Measurements from ENCODE around the gene LRP3.
"Not testable (repeated sequence)": the region's sequence is repeated elsewhere in the genome, so short reads cannot be mapped to it uniquely, and the experiment has no call there.

The LRP3 gene

DNA sequence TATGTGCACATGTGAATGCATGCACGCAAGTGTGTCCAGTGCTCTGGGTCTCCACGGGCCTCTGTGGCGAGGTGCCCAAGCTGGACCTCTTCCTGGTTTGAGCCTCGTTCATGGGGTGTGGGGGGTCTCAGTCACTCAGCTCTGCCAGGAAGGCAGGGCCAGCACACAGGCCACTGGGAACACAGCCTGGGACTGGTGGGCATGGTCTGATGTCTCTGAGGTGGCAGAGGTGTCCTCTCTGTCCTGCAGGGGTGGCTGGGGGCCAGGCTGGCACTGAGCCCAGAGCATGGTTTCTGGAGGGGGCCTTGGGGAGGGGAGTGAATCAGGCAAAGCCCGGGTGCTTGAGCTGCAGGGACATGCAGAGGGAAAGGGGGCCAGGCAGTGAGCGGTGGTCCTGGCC is 9.4 kb downstream of the LRP3 start:
- DNase-seq, result no peak

DNA sequence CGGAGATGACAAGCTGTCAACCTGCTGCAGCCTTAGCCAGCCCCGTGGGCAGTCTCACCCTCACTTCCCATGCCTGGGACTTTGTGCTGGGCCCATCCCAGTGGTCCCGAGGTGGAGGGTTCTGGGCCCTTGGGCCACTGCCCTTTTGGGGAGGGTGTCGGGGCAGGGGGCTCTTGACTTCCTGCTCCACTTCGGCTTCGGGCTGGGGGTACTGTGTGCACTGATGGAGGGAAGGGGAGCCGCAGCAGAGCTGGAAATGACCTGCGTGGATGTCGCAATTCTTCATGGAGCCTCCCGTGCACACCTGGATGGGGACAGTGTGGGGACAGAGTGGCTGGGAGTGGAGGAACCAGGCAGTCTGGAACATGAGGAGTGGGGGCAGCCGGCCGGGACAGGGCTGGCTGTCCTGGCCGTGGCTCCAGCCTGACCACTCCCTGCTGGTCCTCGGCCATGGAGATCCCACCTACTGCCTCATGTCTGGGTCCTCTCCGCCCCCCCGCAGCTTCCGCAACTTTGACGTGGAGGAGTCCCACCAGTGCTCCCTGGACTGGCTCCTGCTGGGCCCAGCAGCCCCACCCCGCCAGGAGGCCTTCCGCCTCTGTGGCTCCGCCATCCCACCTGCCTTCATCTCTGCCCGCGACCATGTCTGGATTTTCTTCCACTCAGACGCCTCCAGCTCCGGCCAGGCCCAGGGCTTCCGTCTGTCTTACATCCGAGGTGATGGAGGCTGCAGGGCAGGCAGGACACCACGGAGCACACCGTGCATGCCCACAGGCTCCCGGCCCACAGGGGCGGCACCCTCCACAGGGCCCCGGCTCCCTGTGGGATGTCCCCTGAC is 10.2 kb downstream of the LRP3 start:
- DNase-seq, result no peak

DNA sequence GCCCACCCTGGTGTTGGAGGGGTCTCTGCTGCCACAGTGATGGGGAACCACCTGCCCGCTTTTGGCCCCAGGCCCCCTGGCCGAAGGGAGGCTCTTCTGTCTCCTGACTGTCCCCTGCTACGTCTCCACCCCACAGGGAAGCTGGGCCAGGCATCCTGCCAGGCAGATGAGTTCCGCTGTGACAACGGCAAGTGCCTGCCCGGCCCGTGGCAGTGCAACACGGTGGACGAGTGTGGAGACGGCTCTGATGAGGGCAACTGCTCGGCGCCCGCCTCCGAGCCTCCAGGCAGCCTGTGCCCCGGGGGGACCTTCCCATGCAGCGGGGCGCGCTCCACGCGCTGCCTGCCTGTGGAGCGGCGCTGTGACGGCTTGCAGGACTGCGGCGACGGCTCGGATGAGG is 11.0 kb downstream of the LRP3 start:
- no peak for DNase-seq

DNA sequence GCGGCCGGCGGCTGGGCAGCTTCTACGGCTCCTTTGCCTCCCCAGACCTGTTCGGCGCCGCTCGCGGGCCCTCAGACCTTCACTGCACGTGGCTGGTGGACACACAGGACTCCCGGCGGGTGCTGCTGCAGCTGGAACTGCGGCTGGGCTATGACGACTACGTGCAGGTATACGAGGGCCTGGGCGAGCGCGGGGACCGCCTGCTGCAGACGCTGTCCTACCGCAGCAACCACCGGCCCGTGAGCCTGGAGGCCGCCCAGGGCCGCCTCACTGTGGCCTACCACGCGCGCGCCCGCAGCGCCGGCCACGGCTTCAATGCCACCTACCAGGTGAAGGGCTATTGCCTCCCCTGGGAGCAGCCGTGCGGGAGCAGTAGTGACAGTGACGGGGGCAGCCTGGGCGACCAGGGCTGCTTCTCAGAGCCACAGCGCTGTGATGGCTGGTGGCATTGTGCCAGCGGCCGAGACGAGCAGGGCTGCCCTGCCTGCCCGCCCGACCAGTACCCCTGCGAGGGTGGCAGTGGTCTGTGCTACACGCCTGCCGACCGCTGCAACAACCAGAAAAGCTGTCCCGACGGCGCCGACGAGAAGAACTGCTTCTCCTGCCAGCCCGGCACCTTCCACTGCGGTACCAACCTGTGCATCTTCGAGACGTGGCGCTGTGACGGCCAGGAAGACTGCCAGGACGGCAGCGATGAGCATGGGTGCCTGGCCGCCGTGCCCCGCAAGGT is 11.6 kb downstream of the LRP3 start:
- DNase-seq, result no peak

DNA sequence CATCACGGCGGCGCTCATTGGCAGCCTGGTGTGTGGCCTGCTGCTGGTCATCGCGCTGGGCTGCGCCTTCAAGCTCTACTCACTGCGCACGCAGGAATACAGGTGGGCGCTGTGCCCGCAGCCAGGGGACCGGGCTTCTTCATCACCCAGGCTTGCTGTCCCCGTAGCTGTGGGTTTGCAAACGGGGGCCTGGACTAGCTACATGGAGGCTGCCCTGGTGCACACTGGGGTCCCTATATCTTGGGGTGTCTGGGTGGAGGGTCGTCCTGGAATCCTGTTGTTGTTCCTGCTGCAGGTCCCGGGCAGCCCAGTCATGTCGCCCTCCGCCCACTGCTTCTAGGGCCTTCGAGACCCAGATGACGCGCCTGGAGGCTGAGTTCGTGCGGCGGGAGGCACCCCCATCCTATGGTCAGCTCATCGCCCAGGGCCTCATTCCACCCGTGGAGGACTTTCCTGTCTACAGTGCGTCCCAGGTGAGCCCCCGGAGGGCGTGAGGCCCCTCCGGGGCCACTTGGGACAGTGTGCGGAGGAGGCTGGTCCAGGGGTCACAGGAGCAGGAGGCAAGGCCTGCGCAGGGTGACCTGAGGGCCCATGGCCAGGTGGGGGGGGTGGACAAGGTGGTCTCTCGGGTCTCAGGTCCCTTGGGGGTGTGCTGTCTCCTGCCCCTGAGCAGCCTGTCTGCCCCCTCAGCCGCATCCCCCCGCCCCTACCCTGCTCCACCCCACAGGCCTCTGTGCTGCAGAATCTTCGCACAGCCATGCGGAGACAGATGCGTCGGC is 12.3 kb downstream of the LRP3 start:
- no peak for DNase-seq

DNA sequence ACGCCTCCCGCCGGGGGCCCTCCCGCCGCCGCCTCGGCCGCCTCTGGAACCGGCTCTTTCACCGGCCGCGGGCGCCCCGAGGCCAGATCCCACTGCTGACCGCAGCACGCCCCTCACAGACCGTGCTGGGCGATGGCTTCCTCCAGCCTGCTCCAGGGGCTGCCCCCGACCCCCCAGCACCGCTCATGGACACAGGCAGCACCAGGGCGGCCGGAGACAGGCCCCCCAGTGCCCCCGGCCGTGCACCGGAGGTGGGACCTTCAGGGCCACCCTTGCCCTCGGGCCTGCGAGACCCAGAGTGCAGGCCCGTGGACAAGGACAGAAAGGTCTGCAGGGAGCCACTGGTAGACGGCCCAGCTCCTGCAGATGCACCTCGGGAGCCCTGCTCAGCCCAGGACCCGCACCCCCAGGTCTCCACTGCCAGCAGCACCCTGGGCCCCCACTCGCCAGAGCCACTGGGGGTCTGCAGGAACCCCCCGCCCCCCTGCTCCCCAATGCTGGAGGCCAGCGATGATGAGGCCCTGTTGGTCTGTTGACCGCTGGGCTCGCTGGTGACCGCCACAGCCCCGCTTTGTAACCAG is 13.0 kb downstream of the LRP3 start:
- no peak for DNase-seq

DNA sequence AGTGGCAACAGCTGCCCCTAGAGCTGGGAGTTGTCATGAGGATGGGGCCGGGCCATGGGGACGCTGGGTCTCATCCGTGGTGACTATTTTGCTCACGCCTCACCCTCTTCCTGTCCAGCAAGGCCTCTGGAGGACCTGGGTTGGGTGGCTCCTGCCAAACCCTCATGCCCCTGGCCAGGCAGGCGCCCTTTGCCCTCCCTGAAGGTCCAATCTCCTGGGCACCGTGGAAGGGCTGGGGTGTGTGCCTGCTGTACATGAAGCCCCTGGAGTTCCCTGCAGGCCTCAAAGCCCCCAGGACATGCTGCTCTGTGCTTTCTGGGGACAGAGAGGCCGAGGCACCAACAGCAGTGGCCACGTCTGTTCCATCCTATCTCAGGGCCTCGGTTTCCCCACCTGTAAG is 13.8 kb downstream of the LRP3 start:
- no peak for DNase-seq

DNA sequence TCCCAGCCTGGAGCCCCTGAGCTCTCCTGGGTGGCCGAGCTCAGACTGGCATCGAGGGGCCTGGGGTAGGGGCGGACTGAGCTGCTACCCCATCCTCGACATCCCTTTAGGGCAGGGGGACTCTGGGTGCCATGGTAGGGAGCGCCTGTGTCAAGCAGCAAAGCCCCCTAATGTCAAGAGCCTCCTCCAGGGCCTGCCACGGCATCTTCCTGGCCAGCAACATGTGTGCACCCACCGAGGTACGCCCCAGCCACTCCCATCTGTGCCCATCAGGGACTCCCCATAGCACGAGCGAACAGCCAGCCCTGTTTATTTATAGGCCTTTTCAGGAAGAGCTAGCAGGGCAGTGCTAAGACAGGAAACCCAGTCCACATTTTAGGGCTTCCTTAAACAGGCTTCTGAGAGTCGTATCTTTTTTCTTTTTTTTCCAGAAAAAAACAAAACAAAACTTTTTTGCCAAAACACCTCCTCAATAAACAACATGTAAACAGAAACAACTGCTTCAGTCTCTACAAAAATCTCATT is 14.3 kb downstream of the LRP3 start:
- DNase-seq, result no peak

DNA sequence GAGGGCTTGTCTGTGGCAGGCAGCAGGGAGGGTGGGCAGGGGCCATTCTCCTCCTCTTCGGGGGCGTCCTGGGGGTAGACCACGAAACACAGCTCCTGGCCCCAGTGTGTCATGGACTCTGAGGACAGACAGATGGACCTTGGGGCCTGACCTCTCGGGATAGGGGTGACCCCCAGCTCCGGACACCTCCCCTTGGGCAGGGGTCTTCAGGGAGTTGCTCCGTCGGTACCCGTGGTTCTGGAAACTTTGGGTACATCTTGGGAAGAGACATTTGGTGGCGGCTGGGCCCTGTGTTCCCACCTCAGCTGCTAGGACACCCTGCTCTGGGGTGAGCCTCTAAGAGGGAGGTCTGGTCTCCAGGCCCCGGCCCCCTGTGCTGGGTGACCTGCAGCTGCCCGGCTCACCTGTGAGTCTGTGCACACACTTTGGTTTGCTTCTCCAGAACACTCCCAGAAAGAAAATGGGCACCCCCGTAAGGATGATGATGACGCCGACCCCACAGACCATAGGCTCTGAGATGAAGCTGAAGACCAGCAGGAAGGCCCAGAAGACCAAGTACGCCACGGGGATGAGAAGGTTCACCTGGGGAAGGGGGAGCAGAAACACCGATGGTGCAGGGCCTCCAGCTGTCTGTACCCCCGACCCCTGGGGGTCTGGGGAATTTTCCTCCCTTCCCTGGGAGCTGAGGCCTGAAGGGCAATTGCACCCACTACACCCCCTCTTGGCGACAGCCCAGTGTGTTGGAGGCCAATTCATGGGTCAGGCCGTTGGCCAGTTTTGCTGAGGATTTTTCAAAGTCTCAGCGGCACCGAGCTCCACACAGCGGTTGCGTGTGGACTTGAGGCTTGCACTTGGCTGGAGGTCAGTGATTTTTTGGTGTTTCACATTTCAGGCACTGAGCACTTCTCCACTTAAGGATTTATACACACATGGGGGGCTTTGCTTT is 15.0 kb downstream of the LRP3 start:
- DNase-seq, result no peak

DNA sequence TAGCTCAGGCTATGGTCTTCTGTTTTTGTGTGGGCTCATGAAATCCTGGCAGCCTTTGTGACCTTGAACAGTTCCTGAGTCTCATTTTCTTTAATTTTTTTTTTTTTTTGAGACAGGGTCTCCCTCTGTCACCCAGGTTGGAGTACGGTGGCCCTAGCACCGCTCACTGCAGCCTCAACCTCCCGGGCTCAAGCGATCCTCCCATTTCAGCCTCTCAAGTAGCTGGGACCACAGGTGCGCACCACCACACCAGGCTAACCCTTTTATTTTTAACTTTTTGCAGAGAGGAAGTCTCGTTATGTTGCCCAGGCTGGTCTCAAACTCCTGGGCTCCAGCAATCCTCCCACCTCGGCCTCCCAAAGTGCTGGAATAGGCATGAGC is 15.7 kb downstream of the LRP3 start:
- DNase-seq, result not testable (repeated sequence)

DNA sequence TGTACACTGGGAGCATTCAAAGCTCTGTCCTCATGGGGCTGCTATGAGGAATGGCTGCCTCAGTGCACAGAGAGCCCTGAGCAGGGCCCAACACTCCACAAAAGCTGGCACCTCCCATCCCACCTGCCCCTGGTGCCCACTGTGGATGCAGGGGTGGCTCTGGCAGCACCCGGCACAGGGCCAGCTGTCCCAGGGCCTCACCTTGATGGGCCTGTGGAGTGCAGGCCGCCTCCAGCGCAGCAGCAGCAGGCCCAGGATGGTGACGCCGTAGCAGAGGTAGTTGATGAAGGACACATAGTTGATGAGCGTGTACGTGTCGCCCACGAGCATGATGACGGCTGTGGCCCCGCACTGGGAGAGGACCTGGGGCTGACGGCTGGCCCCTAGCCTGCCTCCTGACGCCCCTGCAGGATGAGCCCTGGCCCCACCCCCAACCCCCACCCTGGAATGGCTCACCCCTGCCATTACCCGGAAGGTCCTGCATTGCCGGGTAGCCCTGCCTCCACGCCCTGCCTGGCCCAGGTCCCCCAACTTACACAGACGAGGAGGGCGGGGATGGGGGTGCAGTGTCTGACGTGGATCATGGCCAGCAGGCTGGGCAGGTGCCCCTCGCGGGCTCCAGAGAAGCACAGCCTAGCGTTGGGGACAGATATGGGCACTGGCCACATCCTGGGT is 16.3 kb downstream of the LRP3 start:
- DNase-seq, result no peak

DNA sequence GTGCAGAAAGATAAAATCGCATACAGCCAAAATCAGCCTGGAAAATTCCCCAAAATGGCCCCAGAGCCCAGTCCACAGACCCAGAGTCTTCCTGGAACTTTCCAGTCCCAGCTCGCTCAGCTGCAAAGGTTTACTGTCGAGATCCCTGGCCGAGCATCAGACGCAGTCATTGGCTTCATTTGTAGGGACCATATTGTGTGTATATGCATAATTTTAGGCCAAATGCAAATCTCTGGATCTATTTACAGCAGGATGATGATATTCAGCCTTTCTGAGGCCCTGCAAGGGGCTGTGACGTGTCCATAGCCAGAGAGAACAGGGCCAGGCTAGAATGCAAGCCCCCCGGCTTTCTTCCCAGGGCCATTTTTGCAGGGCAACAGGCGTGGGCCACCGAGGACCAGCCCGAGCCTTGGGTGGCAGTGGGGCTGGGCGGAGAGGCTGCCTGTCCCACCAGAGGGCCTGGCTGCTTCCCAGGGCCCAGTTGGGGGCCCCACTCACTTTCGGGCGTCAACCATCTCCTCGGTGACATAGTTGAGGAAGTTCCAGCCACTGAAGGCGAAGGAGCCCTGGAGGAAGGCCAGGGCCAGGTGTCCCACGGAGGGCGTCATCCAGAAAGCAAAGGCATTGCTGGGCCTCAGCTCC is 17.8 kb downstream of the LRP3 start:
- no peak for DNase-seq

DNA sequence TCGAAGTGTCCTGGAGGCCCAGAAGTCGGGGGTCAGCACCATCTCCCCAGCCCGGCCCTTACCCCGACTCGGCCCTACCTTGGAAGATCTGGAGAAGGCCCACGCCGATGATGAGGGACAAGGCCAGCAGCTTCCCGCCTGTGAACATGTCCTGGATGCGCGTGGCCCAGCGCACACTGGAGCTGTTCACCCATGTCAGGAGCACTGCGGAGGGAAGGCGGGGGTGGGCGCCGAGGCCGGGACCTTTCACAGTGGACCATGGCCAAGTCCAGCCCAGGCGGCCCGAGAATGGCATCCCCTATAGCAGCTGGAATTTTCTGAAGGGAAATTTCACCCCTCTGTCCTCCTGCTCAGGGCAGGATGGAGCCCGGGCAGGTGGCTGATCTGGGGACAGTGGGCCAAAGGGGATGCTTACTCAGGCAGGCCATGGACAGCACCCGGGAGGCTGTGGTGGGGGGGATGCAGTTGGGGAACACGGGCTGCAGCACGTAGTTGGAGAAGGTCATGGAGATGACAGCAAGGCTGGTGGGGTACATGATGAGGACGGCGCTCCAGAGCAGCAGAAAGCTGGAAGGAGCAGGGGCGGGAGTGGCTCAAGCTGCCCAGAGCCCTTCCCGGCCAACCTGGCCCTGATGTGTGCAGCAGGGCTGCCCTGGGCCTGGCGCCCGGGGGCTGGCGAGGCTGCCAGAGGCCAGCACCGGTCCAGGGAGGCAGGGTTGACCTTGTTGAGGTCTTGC is 18.5 kb downstream of the LRP3 start:
- DNase-seq, result no peak

DNA sequence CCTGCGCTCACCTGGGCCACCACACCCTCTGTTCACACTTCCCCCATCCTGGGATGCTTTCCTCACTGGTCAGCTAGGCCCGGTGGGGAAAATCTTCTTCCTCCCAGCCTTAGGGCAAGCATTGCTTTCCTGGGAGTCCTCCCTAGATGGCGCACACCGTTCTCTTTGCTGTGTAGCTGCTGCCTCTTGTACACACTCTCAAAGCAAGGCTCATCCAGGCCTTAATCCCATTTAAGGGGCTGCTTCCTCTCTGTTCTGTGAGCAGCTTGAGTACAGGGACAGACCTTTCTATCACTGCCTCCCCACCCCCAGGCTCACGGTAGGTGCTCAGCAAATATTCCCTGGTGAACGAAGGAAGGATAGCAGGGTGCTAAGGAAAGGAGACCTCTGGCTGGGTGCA is 20.5 kb downstream of the LRP3 start:
- no peak for DNase-seq

DNA sequence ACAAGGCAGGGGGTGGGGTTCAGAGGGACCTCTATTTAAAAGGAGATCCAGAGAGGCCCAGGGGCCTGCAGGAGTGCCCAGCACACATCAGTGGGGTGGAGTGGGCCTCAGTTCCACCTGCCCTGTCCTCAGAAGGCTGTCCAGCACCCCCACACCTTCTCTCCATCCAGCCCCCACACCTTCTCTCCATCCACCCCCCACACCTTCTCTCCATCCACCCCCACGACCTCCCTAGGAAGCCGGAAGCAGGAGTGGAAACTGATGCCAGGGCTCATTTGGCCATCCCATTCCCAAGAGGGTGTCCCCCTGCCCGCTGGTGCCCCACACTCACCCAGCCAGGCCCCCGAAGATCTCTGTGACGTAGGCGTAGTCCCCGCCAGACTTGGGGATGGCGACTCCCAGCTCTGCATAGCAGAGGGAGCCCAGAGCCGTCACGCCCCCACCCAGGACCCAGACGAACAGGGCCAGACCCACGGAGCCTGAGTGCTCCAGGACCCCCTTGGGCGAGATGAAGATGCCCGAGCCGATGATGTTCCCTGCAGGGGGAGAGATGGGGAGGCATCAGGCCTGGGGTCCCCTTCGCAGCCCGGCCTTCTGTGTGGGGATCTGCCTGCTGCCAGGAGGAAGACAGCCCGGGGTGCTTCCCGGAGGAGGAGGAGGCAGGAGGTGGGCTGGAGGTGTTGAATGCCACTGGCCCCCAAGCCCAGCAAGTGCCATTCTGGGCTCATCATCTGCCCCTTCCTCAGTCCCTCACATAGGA is 21.5 kb downstream of the LRP3 start:
- no peak for DNase-seq

DNA sequence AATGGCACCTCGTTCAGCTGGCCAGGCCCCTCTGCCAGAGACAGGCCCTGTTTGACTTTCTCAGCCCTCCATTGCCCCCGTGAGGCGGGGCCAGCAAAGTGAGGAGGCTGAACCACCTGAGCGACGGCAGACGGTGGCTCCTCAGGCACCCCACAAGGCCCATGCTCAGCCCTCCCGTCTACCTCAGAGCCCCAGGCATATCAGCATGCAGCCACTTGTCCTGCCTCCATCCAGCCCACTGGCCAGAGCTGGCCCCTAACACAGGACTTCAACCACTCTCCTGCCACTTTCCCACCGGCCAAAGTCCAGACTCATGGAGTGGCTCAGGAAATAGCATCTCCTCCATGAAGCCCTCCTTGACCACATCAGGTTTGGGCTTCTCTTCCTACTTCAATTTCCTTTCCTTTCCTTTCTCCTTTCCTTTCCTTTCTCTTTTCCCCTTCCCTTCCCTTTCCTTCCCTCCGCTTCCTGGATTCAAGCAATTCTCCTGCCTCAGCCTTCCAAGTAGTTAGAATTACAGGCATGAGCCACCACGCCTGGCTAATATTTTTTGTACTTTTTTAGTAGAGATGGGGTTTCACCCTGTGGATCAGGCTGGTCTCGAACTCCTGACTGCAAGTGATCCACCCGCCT is 22.2 kb downstream of the LRP3 start:
- DNase-seq, result no peak

DNA sequence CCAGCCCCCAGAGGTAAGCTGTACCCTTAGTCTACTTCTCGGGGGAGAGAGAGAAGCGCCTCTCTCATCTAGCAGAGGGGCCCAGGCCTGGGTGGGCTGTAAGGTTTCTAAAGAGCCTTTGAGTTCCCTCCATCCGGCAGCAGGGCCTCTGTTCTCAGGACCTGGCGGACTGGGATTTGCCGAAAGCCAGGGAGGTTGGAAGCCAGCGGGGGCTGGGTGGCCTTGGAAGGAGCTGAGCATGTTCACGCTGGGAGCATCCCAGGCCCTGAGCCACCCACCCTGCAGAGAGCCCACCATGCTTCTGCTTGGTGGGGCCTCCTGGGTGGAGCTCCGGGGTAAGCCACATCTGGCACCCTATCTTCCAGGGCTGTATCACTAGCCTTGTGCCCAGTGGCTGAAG is 23.8 kb downstream of the LRP3 start:
- no peak for DNase-seq

DNA sequence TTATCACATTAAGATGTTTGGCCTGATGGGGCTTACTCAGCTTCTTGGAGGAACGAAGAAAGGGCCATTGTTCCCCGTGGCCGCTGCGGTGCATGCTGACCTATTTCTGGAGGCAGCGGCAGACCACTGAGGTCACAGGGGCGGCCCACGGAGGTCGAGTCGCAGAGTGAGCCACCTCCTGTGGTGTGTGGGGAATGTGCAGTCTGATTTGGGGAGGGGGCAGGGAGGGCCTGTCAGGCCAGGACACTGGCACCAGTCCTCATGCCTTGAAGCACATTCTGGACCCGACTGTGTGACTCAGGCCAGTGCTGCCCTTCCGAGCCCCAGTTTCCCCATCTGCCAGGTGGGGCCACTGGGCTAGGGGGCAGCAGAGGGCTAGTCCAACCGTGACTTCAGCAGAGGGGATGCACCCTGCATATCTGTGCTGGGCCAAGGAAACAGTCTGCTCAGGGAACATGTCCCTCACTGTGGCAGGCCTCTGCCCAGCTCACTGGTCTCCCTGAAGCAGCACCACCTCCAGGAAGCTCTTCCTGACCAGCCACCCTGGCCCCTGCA is 25.2 kb downstream of the LRP3 start:
- no peak for DNase-seq

Data from activated CD4-positive, alpha-beta T cell treated with anti-CD3 and anti-CD28 coated beads, Interleukin-2, amount 50 U/mL, for 1 hour (primary cell).